ENCODE measurements around the gene NSUN5.
"Not testable (repeated sequence)": the region's sequence is repeated elsewhere in the genome, so short reads cannot be mapped to it uniquely, and the experiment has no call there.

Gene NSUN5

GRCh38 chr7:73267813-73268212 lies 40.8 kb downstream of the NSUN5 start:
- not testable (repeated sequence) for DNase-seq

GRCh38 chr7:73266719-73267368 lies 41.8 kb downstream of the NSUN5 start:
- DNase-seq, result not testable (repeated sequence)

- not testable (repeated sequence) for DNase-seq
Measured at GRCh38 chr7:73262416-73262815, 46.2 kb downstream of the NSUN5 start.

Measured in NCI-H69 (cell line).